ENCODE results near the gene GFOD1.

GRCh38 chr6:13465734-13466133 is 21.7 kb downstream of the GFOD1 start:
- TF ChIP-seq, protein P1, sequence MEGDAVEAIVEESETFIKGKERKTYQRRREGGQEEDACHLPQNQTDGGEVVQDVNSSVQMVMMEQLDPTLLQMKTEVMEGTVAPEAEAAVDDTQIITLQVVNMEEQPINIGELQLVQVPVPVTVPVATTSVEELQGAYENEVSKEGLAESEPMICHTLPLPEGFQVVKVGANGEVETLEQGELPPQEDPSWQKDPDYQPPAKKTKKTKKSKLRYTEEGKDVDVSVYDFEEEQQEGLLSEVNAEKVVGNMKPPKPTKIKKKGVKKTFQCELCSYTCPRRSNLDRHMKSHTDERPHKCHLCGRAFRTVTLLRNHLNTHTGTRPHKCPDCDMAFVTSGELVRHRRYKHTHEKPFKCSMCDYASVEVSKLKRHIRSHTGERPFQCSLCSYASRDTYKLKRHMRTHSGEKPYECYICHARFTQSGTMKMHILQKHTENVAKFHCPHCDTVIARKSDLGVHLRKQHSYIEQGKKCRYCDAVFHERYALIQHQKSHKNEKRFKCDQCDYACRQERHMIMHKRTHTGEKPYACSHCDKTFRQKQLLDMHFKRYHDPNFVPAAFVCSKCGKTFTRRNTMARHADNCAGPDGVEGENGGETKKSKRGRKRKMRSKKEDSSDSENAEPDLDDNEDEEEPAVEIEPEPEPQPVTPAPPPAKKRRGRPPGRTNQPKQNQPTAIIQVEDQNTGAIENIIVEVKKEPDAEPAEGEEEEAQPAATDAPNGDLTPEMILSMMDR (IDR thresholded peaks at IDR 0.05): no peak
- TF ChIP-seq POLR2A (IDR thresholded peaks at IDR 0.05): no peak

Data from heart left ventricle (tissue), 13 donors.